ENCODE data around the gene U2AF2. TPM values are rescaled to one million over a fixed set of nuclear protein-coding genes. Genes with fewer than 3 reads are reported as not detected.

Gene U2AF2
- polyA plus RNA-seq, 1 of the 3 experiments (the other 2 are of a cell fraction) = 321 TPM

DNA sequence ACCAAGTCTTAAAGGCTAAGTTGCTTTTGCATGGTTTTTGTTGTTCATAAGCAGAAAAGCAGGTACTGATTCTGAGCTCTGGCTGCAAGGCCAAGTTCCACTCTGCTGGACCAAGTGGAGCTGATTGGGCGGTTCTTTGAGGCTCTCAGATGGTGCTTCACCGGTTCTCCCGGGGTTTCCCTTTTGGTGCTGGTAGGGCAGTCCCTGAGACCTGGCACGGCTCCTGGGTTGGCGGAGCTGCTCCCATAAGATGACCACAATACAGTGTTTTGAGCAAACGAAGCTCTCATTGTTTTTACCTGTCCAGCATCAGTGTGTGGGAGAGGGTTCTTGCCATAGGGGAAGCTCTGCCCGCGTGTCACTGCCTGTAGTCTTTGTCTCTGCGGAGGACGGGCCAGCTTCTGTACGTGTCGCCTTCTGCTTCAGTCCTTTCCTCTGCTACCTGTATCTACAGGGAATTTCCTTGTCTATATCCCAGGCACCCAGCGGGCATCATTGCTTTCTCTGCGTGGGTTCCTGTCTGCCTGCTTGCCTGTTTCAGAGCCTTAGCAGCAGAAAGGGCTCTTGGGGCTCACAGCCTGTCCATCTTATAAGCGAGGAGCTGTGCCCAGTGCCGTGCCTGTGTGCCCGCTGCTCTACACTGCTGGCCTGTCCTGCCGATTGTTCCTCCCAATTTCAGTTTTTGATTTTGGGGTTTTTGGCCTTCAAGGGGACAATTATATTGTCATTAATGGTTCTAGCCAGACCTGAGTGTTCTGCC is 2.3 kb downstream of the U2AF2 start (continued):
- TF ChIP-seq, protein P1, sequence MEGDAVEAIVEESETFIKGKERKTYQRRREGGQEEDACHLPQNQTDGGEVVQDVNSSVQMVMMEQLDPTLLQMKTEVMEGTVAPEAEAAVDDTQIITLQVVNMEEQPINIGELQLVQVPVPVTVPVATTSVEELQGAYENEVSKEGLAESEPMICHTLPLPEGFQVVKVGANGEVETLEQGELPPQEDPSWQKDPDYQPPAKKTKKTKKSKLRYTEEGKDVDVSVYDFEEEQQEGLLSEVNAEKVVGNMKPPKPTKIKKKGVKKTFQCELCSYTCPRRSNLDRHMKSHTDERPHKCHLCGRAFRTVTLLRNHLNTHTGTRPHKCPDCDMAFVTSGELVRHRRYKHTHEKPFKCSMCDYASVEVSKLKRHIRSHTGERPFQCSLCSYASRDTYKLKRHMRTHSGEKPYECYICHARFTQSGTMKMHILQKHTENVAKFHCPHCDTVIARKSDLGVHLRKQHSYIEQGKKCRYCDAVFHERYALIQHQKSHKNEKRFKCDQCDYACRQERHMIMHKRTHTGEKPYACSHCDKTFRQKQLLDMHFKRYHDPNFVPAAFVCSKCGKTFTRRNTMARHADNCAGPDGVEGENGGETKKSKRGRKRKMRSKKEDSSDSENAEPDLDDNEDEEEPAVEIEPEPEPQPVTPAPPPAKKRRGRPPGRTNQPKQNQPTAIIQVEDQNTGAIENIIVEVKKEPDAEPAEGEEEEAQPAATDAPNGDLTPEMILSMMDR (IDR thresholded peaks at IDR 0.05) = no peak

DNA sequence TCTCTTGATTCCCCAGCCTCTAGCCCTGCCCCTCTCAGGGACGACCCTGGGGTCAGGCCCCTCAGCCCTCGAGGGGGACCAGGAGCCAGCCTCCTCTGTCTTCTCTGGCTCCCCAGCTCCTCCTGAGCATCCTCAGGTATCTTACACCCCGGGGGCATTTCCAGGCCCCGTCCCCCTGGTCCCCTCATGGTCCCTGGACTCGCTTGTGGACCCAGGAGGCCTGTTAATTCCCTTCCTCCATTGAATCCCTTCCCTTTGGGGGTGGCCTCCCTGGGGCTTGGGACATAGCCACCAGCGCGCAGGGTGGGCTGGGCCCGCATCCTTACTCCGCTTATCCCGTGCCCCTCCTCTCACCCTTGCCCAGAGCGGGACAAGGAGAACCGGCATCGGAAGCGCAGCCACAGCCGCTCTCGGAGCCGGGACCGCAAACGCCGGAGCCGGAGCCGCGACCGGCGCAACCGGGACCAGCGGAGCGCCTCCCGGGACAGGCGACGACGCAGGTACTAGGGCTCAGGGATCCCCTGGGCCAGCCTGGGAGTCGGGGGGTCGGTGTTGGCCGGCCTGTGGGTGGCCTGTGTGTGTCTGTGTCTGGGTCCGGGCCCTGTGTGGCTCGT is 4.1 kb downstream of the U2AF2 start:
- DNase-seq = no peak
- CTCF ChIA-PET = interaction anchor here (3.7 to 4.7 kb wide), 2 partner anchors 12 to 26 kb away, joined by 20 to 34 read pairs; no protein-coding TSS in a partner anchor
- H3K36me3 ChIP-seq (replicated peaks in 1 of 2; ENCODE audit: control insufficient read depth in 1 of 2, insufficient read depth in 2 of 2, low read length in 1 of 2) = peaks cover 27 to 48% of the 10 kb centered on the region in 2 experiments
- H3K4me2 ChIP-seq = peak overlapping the region; percentile 99; the same call in 1 of the 2 replicates
- H2AFZ ChIP-seq (ENCODE audit: low read depth) = no peak overlapping the region
- H3K27ac ChIP-seq (ENCODE audit: low read depth in 2 of 2, low read length in 1 of 2) = no peak overlapping the region; a peak in 1 of 4 replicates
- H3K27me3 ChIP-seq (ENCODE audit: insufficient read depth) = no peaks in the 10 kb centered on the region
- TF ChIP-seq FOXM1 (IDR thresholded peaks at IDR 0.05; ENCODE audit: low read depth) (no peak), TCF12 (IDR thresholded peaks at IDR 0.05) (no peak), NFIC (IDR thresholded peaks at IDR 0.05; ENCODE audit: borderline replicate concordance) (no peak), TAF1 (IDR thresholded peaks at IDR 0.05; ENCODE audit: borderline replicate concordance, low read depth, low read length) (no peak), SMC3 (IDR thresholded peaks at IDR 0.05; ENCODE audit: low read depth, low read length) (no peak), RAD21 (IDR thresholded peaks at IDR 0.05; ENCODE audit: low read length) (no peak), GATA2 (CRISPR knock-in tag; IDR thresholded peaks at IDR 0.05) (no peak), RXRA (IDR thresholded peaks at IDR 0.05; ENCODE audit: borderline replicate concordance, low read depth) (no peak), JUND (IDR thresholded peaks at IDR 0.05) (no peak), RCOR1 (IDR thresholded peaks at IDR 0.05; ENCODE audit: low read length) (no peak), EP300 (IDR thresholded peaks at IDR 0.05; ENCODE audit: borderline replicate concordance in 1 of 2, low read depth in 1 of 2, low read length in 1 of 2) (no peak), SIN3A (IDR thresholded peaks at IDR 0.05; ENCODE audit: borderline replicate concordance, low read depth, low read length) (no peak), TEAD4 (IDR thresholded peaks at IDR 0.05; ENCODE audit: borderline replicate concordance, insufficient read depth) (no peak), FOXJ3 (CRISPR knock-in tag; IDR thresholded peaks at IDR 0.05) (no peak)
- TF ChIP-seq, protein P2, sequence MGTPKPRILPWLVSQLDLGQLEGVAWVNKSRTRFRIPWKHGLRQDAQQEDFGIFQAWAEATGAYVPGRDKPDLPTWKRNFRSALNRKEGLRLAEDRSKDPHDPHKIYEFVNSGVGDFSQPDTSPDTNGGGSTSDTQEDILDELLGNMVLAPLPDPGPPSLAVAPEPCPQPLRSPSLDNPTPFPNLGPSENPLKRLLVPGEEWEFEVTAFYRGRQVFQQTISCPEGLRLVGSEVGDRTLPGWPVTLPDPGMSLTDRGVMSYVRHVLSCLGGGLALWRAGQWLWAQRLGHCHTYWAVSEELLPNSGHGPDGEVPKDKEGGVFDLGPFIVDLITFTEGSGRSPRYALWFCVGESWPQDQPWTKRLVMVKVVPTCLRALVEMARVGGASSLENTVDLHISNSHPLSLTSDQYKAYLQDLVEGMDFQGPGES (IDR thresholded peaks at IDR 0.05; ENCODE audit: low read depth, low read length) = no peak
- TF ChIP-seq, protein P3, sequence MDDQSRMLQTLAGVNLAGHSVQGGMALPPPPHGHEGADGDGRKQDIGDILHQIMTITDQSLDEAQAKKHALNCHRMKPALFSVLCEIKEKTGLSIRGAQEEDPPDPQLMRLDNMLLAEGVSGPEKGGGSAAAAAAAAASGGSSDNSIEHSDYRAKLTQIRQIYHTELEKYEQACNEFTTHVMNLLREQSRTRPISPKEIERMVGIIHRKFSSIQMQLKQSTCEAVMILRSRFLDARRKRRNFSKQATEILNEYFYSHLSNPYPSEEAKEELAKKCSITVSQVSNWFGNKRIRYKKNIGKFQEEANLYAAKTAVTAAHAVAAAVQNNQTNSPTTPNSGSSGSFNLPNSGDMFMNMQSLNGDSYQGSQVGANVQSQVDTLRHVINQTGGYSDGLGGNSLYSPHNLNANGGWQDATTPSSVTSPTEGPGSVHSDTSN (IDR thresholded peaks at IDR 0.05) = no peak
- TF ChIP-seq, protein P1 (IDR thresholded peaks at IDR 0.05) = no peak
- TF ChIP-seq, protein P4, sequence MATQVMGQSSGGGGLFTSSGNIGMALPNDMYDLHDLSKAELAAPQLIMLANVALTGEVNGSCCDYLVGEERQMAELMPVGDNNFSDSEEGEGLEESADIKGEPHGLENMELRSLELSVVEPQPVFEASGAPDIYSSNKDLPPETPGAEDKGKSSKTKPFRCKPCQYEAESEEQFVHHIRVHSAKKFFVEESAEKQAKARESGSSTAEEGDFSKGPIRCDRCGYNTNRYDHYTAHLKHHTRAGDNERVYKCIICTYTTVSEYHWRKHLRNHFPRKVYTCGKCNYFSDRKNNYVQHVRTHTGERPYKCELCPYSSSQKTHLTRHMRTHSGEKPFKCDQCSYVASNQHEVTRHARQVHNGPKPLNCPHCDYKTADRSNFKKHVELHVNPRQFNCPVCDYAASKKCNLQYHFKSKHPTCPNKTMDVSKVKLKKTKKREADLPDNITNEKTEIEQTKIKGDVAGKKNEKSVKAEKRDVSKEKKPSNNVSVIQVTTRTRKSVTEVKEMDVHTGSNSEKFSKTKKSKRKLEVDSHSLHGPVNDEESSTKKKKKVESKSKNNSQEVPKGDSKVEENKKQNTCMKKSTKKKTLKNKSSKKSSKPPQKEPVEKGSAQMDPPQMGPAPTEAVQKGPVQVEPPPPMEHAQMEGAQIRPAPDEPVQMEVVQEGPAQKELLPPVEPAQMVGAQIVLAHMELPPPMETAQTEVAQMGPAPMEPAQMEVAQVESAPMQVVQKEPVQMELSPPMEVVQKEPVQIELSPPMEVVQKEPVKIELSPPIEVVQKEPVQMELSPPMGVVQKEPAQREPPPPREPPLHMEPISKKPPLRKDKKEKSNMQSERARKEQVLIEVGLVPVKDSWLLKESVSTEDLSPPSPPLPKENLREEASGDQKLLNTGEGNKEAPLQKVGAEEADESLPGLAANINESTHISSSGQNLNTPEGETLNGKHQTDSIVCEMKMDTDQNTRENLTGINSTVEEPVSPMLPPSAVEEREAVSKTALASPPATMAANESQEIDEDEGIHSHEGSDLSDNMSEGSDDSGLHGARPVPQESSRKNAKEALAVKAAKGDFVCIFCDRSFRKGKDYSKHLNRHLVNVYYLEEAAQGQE (IDR thresholded peaks at IDR 0.05; ENCODE audit: low read depth, low read length) = no peak
- H3K9ac ChIP-seq = no peak overlapping the region
- peaks cover 74% of the 10 kb centered on the region for H4K20me1 ChIP-seq (ENCODE audit: insufficient read depth)
- peaks cover 89% of the 10 kb centered on the region for H3K79me2 ChIP-seq (ENCODE audit: insufficient read depth)
- POLR2A ChIA-PET = no interaction called here
- H3K9me3 ChIP-seq = no peaks in the 10 kb centered on the region
- 92% methylated on average over 37 of the region's 37 CpGs for WGBS (ENCODE audit: low lambda C conversion rate)
- H3K4me3 ChIP-seq (ENCODE audit: low read depth in 2 of 2, low read length in 1 of 2) = no peak overlapping the region
- H3K4me1 ChIP-seq (ENCODE audit: control insufficient read depth in 1 of 2, insufficient read depth in 2 of 2, low read depth in 1 of 2, low read length in 1 of 2) = peaks cover 14 to 25% of the 10 kb centered on the region in 2 experiments; a peak in 3 of 4 replicates
- H3F3A ChIP-seq (replicated peaks; ENCODE audit: insufficient read depth) = peaks cover 5% of the 10 kb centered on the region
- no peaks in the 10 kb centered on the region for H3K9me2 ChIP-seq
